Natural killer cell (primary cell): ENCODE results near the gene POLE3. TPM values are rescaled to one million over a fixed set of nuclear protein-coding genes. Genes with fewer than 3 reads are reported as not detected.

Experiments
- ATAC-seq, 3 donors: fragments of 150-1000 bp in 2 of 3; fragments of 200-7000 bp in 1 of 3; cut with Tn5 transposase; 1 replicate in 1 of 3; 2 replicates in 2 of 3; pipeline ENCODE4 v1.10.0; 2021; ENCODE audit warnings: mild to moderate bottlenecking in 2 of 3, moderate library complexity in 2 of 3
- DNase-seq, 2 donors: peaks; one replicate each; pipeline versions ENCODE4 v3.0.0 to v3.0.0-alpha.2; 2013 to 2021; ENCODE audit warnings: mixed read lengths in 1 of 2
- H3K27ac ChIP-seq: one replicate; pipeline ENCODE4 v1.5.1; 2013; ENCODE audit warnings: mild to moderate bottlenecking, low read length
- H3K27me3 ChIP-seq: one replicate; pipeline ENCODE4 v1.6.1; 2013; ENCODE audit warnings: low read length; ENCODE audit not compliant: control insufficient read depth, insufficient read depth
- H3K36me3 ChIP-seq: one replicate; pipeline ENCODE4 v1.6.1; 2013; ENCODE audit warnings: low read length; ENCODE audit not compliant: control insufficient read depth, insufficient read depth
- H3K4me1 ChIP-seq: one replicate; pipeline ENCODE4 v1.6.1; 2013; ENCODE audit warnings: low read length; ENCODE audit not compliant: control insufficient read depth, insufficient read depth
- H3K4me3 ChIP-seq: one replicate; pipeline ENCODE4 v1.5.1; 2013; ENCODE audit warnings: low read length
- H3K9me3 ChIP-seq: one replicate; pipeline ENCODE4 v1.6.1; 2013; ENCODE audit warnings: low read length; ENCODE audit not compliant: control insufficient read depth, insufficient read depth
- H3K27ac Mint-ChIP-seq, 2 donors: one replicate each; pipeline ENCODE4 v1.8.0; 2022; ENCODE audit warnings: mild to moderate bottlenecking in 2 of 2, mixed read lengths in 2 of 2, moderate library complexity in 1 of 2
- H3K27me3 Mint-ChIP-seq, 2 donors: one replicate each; pipeline ENCODE4 v1.8.0; 2022; ENCODE audit warnings: low read depth in 2 of 2, mixed read lengths in 2 of 2
- H3K36me3 Mint-ChIP-seq: one replicate; pipeline ENCODE4 v1.8.0; 2022; ENCODE audit warnings: mixed read lengths
- H3K4me1 Mint-ChIP-seq, 2 donors: one replicate each; pipeline ENCODE4 v1.8.0; 2022; ENCODE audit warnings: mixed read lengths in 2 of 2
- H3K4me3 Mint-ChIP-seq: one replicate; pipeline ENCODE4 v1.8.0; 2022; ENCODE audit warnings: mild to moderate bottlenecking, moderate library complexity, mixed read lengths
- H3K9me3 Mint-ChIP-seq, 2 donors: one replicate each; pipeline ENCODE4 v1.8.0; 2022; ENCODE audit warnings: mixed read lengths in 2 of 2
- CTCF ChIP-seq: fragments of 200-600 bp; IDR thresholded peaks from one replicate; pipeline ENCODE4 v1.8.0; 2022; ENCODE audit warnings: antibody characterized with exemption
- WGBS: methylation state at CpG from one replicate; pipeline ENCODE4 v1.1.7; 2013; ENCODE audit warnings: missing lambda C conversion rate; ENCODE audit not compliant: insufficient coverage; 5-methylcytosine and 5-hydroxymethylcytosine counted together
- intact Hi-C: fragments of 100-400 bp; cut with micrococcal nuclease; formaldehyde crosslinking; loops from one replicate; pipeline ENCODE4 v1.14.2; 2022
- total RNA-seq, 4 donors: library from RNA; stranded (reverse); fragments of 120-200 nt in 1 of 4; gene quantifications; one replicate each; pipeline versions ENCODE4 v1.2.3 to v1.2.4, GENCODE V29; 2013 to 2022

POLE3 gene
- total RNA-seq, 3 donors from 2014 or later (not counting 1 experiment from before 2014, with no cell fraction given): 59.2 to 66.7 (median 62.2) TPM

GRCh38 chr9:113375057-113376023 is 35.1 kb downstream of the POLE3 start:
- H3K4me1 ChIP-seq: peaks cover 21% of the 10 kb centered on the region
- TF ChIP-seq CTCF: no peak
- WGBS: 97% methylated on average over 6 of the region's 6 CpGs
- peaks cover 6 to 17% of the 10 kb centered on the region in 2 donors for H3K4me1 Mint-ChIP-seq
- ATAC-seq (no peak), DNase-seq (no peak)
- H3K9me3 ChIP-seq: no peaks in the 10 kb centered on the region
- H3K27ac Mint-ChIP-seq: peak overlapping the region; percentile 43 to 66
- intact Hi-C loops: no loop called here
- H3K27ac ChIP-seq: no peak overlapping the region
- no peaks in the 10 kb centered on the region for H3K9me3 Mint-ChIP-seq
- no peaks in the 10 kb centered on the region for H3K27me3 Mint-ChIP-seq
- no peaks in the 10 kb centered on the region for H3K36me3 Mint-ChIP-seq
- peaks cover 17% of the 10 kb centered on the region for H3K36me3 ChIP-seq
- H3K4me3 Mint-ChIP-seq: peak overlapping the region; percentile 85
- H3K4me3 ChIP-seq: no peak overlapping the region
- H3K27me3 ChIP-seq: no peaks in the 10 kb centered on the region

GRCh38 chr9:113373676-113374392 is 36.6 kb downstream of the POLE3 start:
- Mint-ChIP-seq H3K27ac (no peak overlapping the region), H3K27me3 (no peaks in the 10 kb centered on the region), H3K4me3 (no peak overlapping the region), H3K9me3 (no peaks in the 10 kb centered on the region), H3K4me1 (peaks cover 6 to 17% of the 10 kb centered on the region in 2 donors), H3K36me3 (no peaks in the 10 kb centered on the region)
- H3K27me3 ChIP-seq: no peaks in the 10 kb centered on the region
- ATAC-seq (no peak), DNase-seq (no peak)
- intact Hi-C loops: no loop called here
- WGBS: 95% methylated on average over 24 of the region's 24 CpGs
- H3K4me3 ChIP-seq: no peak overlapping the region
- no peak for TF ChIP-seq CTCF
- H3K4me1 ChIP-seq: peaks cover 21% of the 10 kb centered on the region
- H3K36me3 ChIP-seq: peaks cover 17% of the 10 kb centered on the region
- H3K27ac ChIP-seq: no peak overlapping the region
- H3K9me3 ChIP-seq: no peaks in the 10 kb centered on the region

GRCh38 chr9:113373256-113373655 is 37.2 kb downstream of the POLE3 start:
- TF ChIP-seq CTCF: no peak
- no peaks in the 10 kb centered on the region for H3K36me3 Mint-ChIP-seq
- ATAC-seq (no peak), DNase-seq (no peak)
- Histone ChIP-seq H3K4me3 (no peak overlapping the region), H3K9me3 (no peaks in the 10 kb centered on the region), H3K36me3 (peaks cover 17% of the 10 kb centered on the region), H3K27ac (no peak overlapping the region), H3K4me1 (peaks cover 21% of the 10 kb centered on the region), H3K27me3 (no peaks in the 10 kb centered on the region)
- H3K27ac Mint-ChIP-seq: peak overlapping the region in 1 of 2 donors; percentile 33
- no peak overlapping the region for H3K4me3 Mint-ChIP-seq
- 88% methylated on average over 3 of the region's 3 CpGs for WGBS
- no peaks in the 10 kb centered on the region for H3K9me3 Mint-ChIP-seq
- intact Hi-C loops: no loop called here
- no peaks in the 10 kb centered on the region for H3K27me3 Mint-ChIP-seq
- peaks cover 6 to 17% of the 10 kb centered on the region in 2 donors for H3K4me1 Mint-ChIP-seq
